GM19351 (cell line): ENCODE measurements around the gene ABI3BP.
A peak's percentile ranks its signal among the peaks of the same experiment; 100 is the strongest.

Experiments used
- ATAC-seq: cut with Tn5 transposase; IDR thresholded peaks from one replicate; pipeline ENCODE4 v1.9.1; 2021; ENCODE audit warnings: mild to moderate bottlenecking, moderate library complexity; ENCODE audit not compliant: unreplicated experiment

Gene ABI3BP

GRCh38 chr3:100844063-100844936 lies 148.9 kb downstream of the ABI3BP start:
- ATAC-seq, result no peak

- no peak for ATAC-seq
These were observed 155.1 kb downstream of the ABI3BP start for GRCh38 chr3:100838157-100838556.

- ATAC-seq, result no peak
These were observed 156.6 kb downstream of the ABI3BP start for GRCh38 chr3:100836661-100837060.

- no peak for ATAC-seq
These were observed 158.9 kb downstream of the ABI3BP start for GRCh38 chr3:100834332-100834731.

GRCh38 chr3:100833483-100833882 lies 159.7 kb downstream of the ABI3BP start:
- no peak for ATAC-seq

- no peak for ATAC-seq
These were observed 161.6 kb downstream of the ABI3BP start for GRCh38 chr3:100831629-100832028.

- no peak for ATAC-seq
These were observed 162.3 kb downstream of the ABI3BP start for GRCh38 chr3:100830931-100831330.

GRCh38 chr3:100825574-100825973 lies 167.6 kb downstream of the ABI3BP start:
- no peak for ATAC-seq

- no peak for ATAC-seq
These were observed 177.6 kb downstream of the ABI3BP start for GRCh38 chr3:100815583-100815982.

- ATAC-seq, result no peak
These were observed 179.4 kb downstream of the ABI3BP start for GRCh38 chr3:100813828-100814227.

GRCh38 chr3:100811779-100812507 lies 181.3 kb downstream of the ABI3BP start:
- ATAC-seq, result peak; percentile 60

GRCh38 chr3:100810671-100811070 lies 182.6 kb downstream of the ABI3BP start:
- no peak for ATAC-seq

- no peak for ATAC-seq
These were observed 188.6 kb downstream of the ABI3BP start for GRCh38 chr3:100804631-100805030.

- no peak for ATAC-seq
These were observed 189.5 kb downstream of the ABI3BP start for GRCh38 chr3:100803711-100804110.

- ATAC-seq, result no peak
These were observed 191.1 kb downstream of the ABI3BP start for GRCh38 chr3:100802126-100802525.

GRCh38 chr3:100798012-100798411 lies 195.2 kb downstream of the ABI3BP start:
- no peak for ATAC-seq

GRCh38 chr3:100796556-100796955 lies 196.7 kb downstream of the ABI3BP start:
- ATAC-seq, result no peak

GRCh38 chr3:100789579-100789978 lies 203.6 kb downstream of the ABI3BP start:
- no peak for ATAC-seq

- ATAC-seq, result no peak
These were observed 209.6 kb downstream of the ABI3BP start for GRCh38 chr3:100783619-100784018.

- ATAC-seq, result no peak
These were observed 210.3 kb downstream of the ABI3BP start for GRCh38 chr3:100782906-100783305.

- ATAC-seq, result no peak
These were observed 210.9 kb downstream of the ABI3BP start for GRCh38 chr3:100782348-100782747.

- ATAC-seq, result no peak
These were observed 211.9 kb downstream of the ABI3BP start for GRCh38 chr3:100781301-100781700.
